ENCODE measurements around the gene MMAA.

The MMAA gene

DNA sequence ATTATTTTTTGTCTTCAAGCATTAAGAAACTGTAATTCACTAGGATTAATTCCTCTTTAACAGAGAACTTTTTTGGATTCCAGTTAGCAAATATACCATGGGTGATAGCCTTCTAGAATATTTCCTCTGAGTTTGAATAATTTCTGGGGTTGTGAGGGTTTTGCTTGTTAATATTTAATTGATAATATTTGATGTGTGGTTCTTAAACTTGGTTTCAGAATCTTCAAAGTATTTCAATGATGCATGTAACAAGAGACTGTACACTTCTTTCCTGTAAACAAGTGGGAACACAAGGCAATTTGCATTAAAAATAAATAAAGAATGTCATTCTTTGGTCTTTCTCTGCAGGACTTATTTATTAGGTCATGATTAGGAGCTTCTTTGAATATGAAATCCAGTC is 51.2 kb downstream of the MMAA start:
- POLR2A ChIA-PET = no interaction called here
- TF ChIP-seq ZEB2 (tag by site-specific recombination; IDR thresholded peaks at IDR 0.05) = no peak
- TF ChIP-seq ZNF621 (tag by site-specific recombination; IDR thresholded peaks at IDR 0.05) = no peak
- no peak for TF ChIP-seq ZNF221 (tag by site-specific recombination; IDR thresholded peaks at IDR 0.05; ENCODE audit: borderline replicate concordance)
- no peak for TF ChIP-seq FEZF1 (tag by site-specific recombination; IDR thresholded peaks at IDR 0.05)
- no peak for TF ChIP-seq KLF10 (tag by site-specific recombination; IDR thresholded peaks at IDR 0.05)
- no peak for TF ChIP-seq ZNF366 (tag by site-specific recombination; conservative IDR thresholded peaks at IDR 0.05)
- TF ChIP-seq BCL11B (tag by site-specific recombination; IDR thresholded peaks at IDR 0.05; ENCODE audit: low read depth) = no peak
- TF ChIP-seq ZNF423 (tag by site-specific recombination; IDR thresholded peaks at IDR 0.05) = no peak
- no peak for TF ChIP-seq ZNF214 (tag by site-specific recombination; IDR thresholded peaks at IDR 0.05; ENCODE audit: borderline replicate concordance)
- no peak for TF ChIP-seq ZNF10 (tag by site-specific recombination; IDR thresholded peaks at IDR 0.05)
- TF ChIP-seq ZSCAN5A (tag by site-specific recombination; IDR thresholded peaks at IDR 0.05) = no peak
- TF ChIP-seq, protein P1, sequence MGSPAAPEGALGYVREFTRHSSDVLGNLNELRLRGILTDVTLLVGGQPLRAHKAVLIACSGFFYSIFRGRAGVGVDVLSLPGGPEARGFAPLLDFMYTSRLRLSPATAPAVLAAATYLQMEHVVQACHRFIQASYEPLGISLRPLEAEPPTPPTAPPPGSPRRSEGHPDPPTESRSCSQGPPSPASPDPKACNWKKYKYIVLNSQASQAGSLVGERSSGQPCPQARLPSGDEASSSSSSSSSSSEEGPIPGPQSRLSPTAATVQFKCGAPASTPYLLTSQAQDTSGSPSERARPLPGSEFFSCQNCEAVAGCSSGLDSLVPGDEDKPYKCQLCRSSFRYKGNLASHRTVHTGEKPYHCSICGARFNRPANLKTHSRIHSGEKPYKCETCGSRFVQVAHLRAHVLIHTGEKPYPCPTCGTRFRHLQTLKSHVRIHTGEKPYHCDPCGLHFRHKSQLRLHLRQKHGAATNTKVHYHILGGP (tag by site-specific recombination; IDR thresholded peaks at IDR 0.05) = no peak
- TF ChIP-seq RBAK (tag by site-specific recombination; IDR thresholded peaks at IDR 0.05) = no peak
- no peak for TF ChIP-seq ZNF558 (tag by site-specific recombination; IDR thresholded peaks at IDR 0.05)
- TF ChIP-seq PRDM4 (tag by site-specific recombination; IDR thresholded peaks at IDR 0.05) = no peak
- TF ChIP-seq, protein P2, sequence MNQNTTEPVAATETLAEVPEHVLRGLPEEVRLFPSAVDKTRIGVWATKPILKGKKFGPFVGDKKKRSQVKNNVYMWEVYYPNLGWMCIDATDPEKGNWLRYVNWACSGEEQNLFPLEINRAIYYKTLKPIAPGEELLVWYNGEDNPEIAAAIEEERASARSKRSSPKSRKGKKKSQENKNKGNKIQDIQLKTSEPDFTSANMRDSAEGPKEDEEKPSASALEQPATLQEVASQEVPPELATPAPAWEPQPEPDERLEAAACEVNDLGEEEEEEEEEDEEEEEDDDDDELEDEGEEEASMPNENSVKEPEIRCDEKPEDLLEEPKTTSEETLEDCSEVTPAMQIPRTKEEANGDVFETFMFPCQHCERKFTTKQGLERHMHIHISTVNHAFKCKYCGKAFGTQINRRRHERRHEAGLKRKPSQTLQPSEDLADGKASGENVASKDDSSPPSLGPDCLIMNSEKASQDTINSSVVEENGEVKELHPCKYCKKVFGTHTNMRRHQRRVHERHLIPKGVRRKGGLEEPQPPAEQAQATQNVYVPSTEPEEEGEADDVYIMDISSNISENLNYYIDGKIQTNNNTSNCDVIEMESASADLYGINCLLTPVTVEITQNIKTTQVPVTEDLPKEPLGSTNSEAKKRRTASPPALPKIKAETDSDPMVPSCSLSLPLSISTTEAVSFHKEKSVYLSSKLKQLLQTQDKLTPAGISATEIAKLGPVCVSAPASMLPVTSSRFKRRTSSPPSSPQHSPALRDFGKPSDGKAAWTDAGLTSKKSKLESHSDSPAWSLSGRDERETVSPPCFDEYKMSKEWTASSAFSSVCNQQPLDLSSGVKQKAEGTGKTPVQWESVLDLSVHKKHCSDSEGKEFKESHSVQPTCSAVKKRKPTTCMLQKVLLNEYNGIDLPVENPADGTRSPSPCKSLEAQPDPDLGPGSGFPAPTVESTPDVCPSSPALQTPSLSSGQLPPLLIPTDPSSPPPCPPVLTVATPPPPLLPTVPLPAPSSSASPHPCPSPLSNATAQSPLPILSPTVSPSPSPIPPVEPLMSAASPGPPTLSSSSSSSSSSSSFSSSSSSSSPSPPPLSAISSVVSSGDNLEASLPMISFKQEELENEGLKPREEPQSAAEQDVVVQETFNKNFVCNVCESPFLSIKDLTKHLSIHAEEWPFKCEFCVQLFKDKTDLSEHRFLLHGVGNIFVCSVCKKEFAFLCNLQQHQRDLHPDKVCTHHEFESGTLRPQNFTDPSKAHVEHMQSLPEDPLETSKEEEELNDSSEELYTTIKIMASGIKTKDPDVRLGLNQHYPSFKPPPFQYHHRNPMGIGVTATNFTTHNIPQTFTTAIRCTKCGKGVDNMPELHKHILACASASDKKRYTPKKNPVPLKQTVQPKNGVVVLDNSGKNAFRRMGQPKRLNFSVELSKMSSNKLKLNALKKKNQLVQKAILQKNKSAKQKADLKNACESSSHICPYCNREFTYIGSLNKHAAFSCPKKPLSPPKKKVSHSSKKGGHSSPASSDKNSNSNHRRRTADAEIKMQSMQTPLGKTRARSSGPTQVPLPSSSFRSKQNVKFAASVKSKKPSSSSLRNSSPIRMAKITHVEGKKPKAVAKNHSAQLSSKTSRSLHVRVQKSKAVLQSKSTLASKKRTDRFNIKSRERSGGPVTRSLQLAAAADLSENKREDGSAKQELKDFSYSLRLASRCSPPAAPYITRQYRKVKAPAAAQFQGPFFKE (tag by site-specific recombination; IDR thresholded peaks at IDR 0.05; ENCODE audit: borderline replicate concordance) = no peak
- TF ChIP-seq ZNF670 (tag by site-specific recombination; IDR thresholded peaks at IDR 0.05; ENCODE audit: low read depth) = no peak
- TF ChIP-seq ZFP37 (tag by site-specific recombination; IDR thresholded peaks at IDR 0.05) = no peak
- CTCF ChIA-PET = interaction anchor here (0.7 kb wide), 1 partner anchor 1304 kb away, joined by 3 read pairs; no protein-coding TSS in a partner anchor
- Histone ChIP-seq H3K4me3 (ENCODE audit: low read depth, low read length) (no peak overlapping the region), H3K4me1 (ENCODE audit: control insufficient read depth, insufficient read depth, low read length) (no peaks in the 10 kb centered on the region), H3K9me3 (ENCODE audit: control insufficient read depth, insufficient read depth, low read depth, low read length) (no peaks in the 10 kb centered on the region), H3K36me3 (ENCODE audit: control insufficient read depth in 2 of 2, insufficient read depth in 1 of 2, low read length in 2 of 2) (no peaks in the 10 kb centered on the region), H3K27ac (ENCODE audit: extremely low read depth, low read depth, low read length) (no peak overlapping the region)

Data from HEK293 (cell line).